Measurements from ENCODE around the gene COL21A1.

The COL21A1 gene

DNA sequence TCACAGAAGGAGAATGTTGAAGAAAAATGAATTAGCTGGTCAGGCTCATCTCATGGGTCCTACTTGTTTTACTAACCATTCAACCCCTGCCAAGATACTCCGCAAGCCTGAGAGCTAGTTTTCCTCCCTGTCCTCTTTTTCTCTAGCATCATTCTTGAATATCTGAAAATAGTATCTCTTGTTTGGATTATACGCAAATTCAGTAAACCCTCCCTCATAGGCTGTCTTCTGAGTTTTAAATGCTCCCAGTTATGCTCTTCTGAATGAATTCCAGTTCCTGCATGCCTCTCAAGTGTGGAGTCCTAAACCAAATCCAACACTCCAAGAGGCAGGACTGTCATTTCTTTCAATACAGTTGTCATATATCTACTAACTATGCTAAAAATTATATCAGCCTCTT, 99.6 kb downstream of the COL21A1 start:
- Histone ChIP-seq H3K9me3 (ENCODE audit: control insufficient read depth, insufficient read depth, low read length) (no peaks in the 10 kb centered on the region), H3K27me3 (ENCODE audit: control insufficient read depth, low read length) (no peaks in the 10 kb centered on the region), H3K4me1 (ENCODE audit: control insufficient read depth, low read length) (no peaks in the 10 kb centered on the region), H3K27ac (ENCODE audit: low read depth, low read length) (no peak overlapping the region), H3K4me2 (ENCODE audit: low read length) (no peak overlapping the region), H3K9me2 (replicated peaks; ENCODE audit: control insufficient read depth, low read length) (no peaks in the 10 kb centered on the region), H3K79me2 (ENCODE audit: control insufficient read depth, low read length) (no peaks in the 10 kb centered on the region), H3K36me3 (ENCODE audit: control insufficient read depth, low read length) (no peaks in the 10 kb centered on the region), H4K20me1 (ENCODE audit: control insufficient read depth, insufficient read depth, low read depth, low read length) (no peaks in the 10 kb centered on the region), H3K4me3 (ENCODE audit: low read length) (no peak overlapping the region), H3F3A (ENCODE audit: control insufficient read depth, insufficient read depth) (no peaks in the 10 kb centered on the region)
- TF ChIP-seq, protein P1, sequence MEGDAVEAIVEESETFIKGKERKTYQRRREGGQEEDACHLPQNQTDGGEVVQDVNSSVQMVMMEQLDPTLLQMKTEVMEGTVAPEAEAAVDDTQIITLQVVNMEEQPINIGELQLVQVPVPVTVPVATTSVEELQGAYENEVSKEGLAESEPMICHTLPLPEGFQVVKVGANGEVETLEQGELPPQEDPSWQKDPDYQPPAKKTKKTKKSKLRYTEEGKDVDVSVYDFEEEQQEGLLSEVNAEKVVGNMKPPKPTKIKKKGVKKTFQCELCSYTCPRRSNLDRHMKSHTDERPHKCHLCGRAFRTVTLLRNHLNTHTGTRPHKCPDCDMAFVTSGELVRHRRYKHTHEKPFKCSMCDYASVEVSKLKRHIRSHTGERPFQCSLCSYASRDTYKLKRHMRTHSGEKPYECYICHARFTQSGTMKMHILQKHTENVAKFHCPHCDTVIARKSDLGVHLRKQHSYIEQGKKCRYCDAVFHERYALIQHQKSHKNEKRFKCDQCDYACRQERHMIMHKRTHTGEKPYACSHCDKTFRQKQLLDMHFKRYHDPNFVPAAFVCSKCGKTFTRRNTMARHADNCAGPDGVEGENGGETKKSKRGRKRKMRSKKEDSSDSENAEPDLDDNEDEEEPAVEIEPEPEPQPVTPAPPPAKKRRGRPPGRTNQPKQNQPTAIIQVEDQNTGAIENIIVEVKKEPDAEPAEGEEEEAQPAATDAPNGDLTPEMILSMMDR (IDR thresholded peaks at IDR 0.05; ENCODE audit: low read depth, low read length, poor library complexity, severe bottlenecking): no peak
- TF ChIP-seq EZH2phosphoT487 (IDR thresholded peaks at IDR 0.05; ENCODE audit: borderline replicate concordance, low read length): no peak

DNA sequence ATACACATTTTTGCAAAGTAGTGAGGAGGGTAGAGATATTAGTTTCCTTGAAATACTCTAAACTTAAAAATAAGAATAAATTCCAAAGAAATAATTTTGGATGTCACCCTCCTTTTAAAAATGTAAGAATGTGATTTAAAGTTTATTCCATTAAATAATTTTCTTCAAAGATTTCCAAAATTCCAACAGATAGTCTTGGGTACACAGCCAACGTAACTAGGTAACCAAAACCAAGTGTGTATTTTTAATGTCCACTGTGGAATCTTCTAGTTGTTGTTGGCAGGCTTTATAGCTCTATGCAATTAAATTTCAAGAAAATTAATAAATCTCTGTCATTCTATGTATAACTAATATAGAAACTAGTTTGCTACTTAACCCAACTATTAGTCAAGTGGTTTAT, 101.3 kb downstream of the COL21A1 start:
- no peak overlapping the region for H3K4me3 ChIP-seq (ENCODE audit: low read length)
- TF ChIP-seq, protein P1 (IDR thresholded peaks at IDR 0.05; ENCODE audit: low read depth, low read length, poor library complexity, severe bottlenecking): no peak
- TF ChIP-seq EZH2phosphoT487 (IDR thresholded peaks at IDR 0.05; ENCODE audit: borderline replicate concordance, low read length): no peak
- H3K4me2 ChIP-seq (ENCODE audit: low read length): no peak overlapping the region
- H3K36me3 ChIP-seq (ENCODE audit: control insufficient read depth, low read length): no peaks in the 10 kb centered on the region
- no peaks in the 10 kb centered on the region for H3K9me3 ChIP-seq (ENCODE audit: control insufficient read depth, insufficient read depth, low read length)
- no peaks in the 10 kb centered on the region for H3K9me2 ChIP-seq (replicated peaks; ENCODE audit: control insufficient read depth, low read length)
- no peaks in the 10 kb centered on the region for H3K79me2 ChIP-seq (ENCODE audit: control insufficient read depth, low read length)
- no peaks in the 10 kb centered on the region for H4K20me1 ChIP-seq (ENCODE audit: control insufficient read depth, insufficient read depth, low read depth, low read length)
- H3K4me1 ChIP-seq (ENCODE audit: control insufficient read depth, low read length): no peaks in the 10 kb centered on the region
- no peaks in the 10 kb centered on the region for H3K27me3 ChIP-seq (ENCODE audit: control insufficient read depth, low read length)
- H3K27ac ChIP-seq (ENCODE audit: low read depth, low read length): no peak overlapping the region
- no peaks in the 10 kb centered on the region for H3F3A ChIP-seq (ENCODE audit: control insufficient read depth, insufficient read depth)

DNA sequence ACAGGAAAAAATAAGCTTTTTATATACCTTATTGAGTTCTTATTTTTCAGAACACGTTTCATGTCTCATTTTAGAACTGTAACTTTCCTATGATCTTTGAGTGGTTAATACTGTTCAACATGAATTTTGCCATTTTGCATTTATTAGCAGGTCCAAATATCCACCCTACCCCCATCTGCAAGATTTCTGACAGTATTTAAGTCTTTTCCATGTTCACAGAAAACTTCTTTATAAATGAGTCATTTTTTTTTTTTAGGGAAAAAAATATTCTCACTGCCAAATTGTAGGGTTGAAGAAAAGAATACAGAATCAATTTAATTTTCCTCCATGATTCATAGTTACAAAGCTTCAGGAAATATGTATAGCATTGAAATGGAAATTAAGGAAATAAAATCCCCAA, 101.8 kb downstream of the COL21A1 start:
- H3K27ac ChIP-seq (ENCODE audit: low read depth, low read length): no peak overlapping the region
- H3K4me2 ChIP-seq (ENCODE audit: low read length): no peak overlapping the region
- TF ChIP-seq, protein P1 (IDR thresholded peaks at IDR 0.05; ENCODE audit: low read depth, low read length, poor library complexity, severe bottlenecking): no peak
- no peak for TF ChIP-seq EZH2phosphoT487 (IDR thresholded peaks at IDR 0.05; ENCODE audit: borderline replicate concordance, low read length)
- no peaks in the 10 kb centered on the region for H3K79me2 ChIP-seq (ENCODE audit: control insufficient read depth, low read length)
- no peaks in the 10 kb centered on the region for H4K20me1 ChIP-seq (ENCODE audit: control insufficient read depth, insufficient read depth, low read depth, low read length)
- no peaks in the 10 kb centered on the region for H3K9me3 ChIP-seq (ENCODE audit: control insufficient read depth, insufficient read depth, low read length)
- no peaks in the 10 kb centered on the region for H3K36me3 ChIP-seq (ENCODE audit: control insufficient read depth, low read length)
- H3K27me3 ChIP-seq (ENCODE audit: control insufficient read depth, low read length): no peaks in the 10 kb centered on the region
- H3K4me1 ChIP-seq (ENCODE audit: control insufficient read depth, low read length): no peaks in the 10 kb centered on the region
- no peak overlapping the region for H3K4me3 ChIP-seq (ENCODE audit: low read length)
- H3F3A ChIP-seq (ENCODE audit: control insufficient read depth, insufficient read depth): no peaks in the 10 kb centered on the region
- no peaks in the 10 kb centered on the region for H3K9me2 ChIP-seq (replicated peaks; ENCODE audit: control insufficient read depth, low read length)
